Prostate gland (tissue), 2 donors: ENCODE data around the gene DEDD2. TPM values are rescaled to one million over a fixed set of nuclear protein-coding genes. Genes with fewer than 3 reads are reported as not detected.

Experiments used
- DNase-seq: peaks from one replicate; pipeline ENCODE4 v3.0.0-alpha.2; 2019; ENCODE audit warnings: low spot score
- H3K27ac ChIP-seq, 2 donors: fragments of 200-600 bp; sonication (generic); 2 replicates each; pipeline ENCODE4 v1.5.1; 2017 to 2019
- H3K27me3 ChIP-seq: fragments of 200-600 bp; sonication (generic); replicated peaks from 2 replicates; pipeline ENCODE4 v1.5.1; 2019; ENCODE audit not compliant: insufficient read depth
- H3K36me3 ChIP-seq, 2 donors: fragments of 200-600 bp; sonication (generic); 1 replicate in 1 of 2; 2 replicates in 1 of 2; pipeline versions ENCODE4 v1.5.1 to v1.8.1; 2017 to 2019
- H3K4me1 ChIP-seq: fragments of 200-600 bp; sonication (generic); replicated peaks from 2 replicates; pipeline ENCODE4 v1.5.1; 2019
- H3K4me3 ChIP-seq, 2 donors: fragments of 200-600 bp; sonication (generic); 2 replicates each; pipeline ENCODE4 v1.5.1; 2017 to 2019
- H3K9me3 ChIP-seq: fragments of 200-600 bp; sonication (generic); 2 replicates; pipeline ENCODE4 v1.5.1; 2017
- CTCF ChIP-seq, 4 experiments: fragments of 200-600 bp in 2 of 4; fragments of 450-650 bp in 2 of 4; sonication (generic) in 2 of 4; IDR thresholded peaks; 1 replicate in 3 of 4; 2 replicates in 1 of 4; pipeline ENCODE4 v1.5.1; 2016 to 2019; ENCODE audit warnings: antibody characterized with exemption in 4 of 4, mild to moderate bottlenecking in 2 of 4, moderate library complexity in 2 of 4
- POLR2A ChIP-seq: fragments of 450-650 bp; IDR thresholded peaks from one replicate; pipeline ENCODE4 v1.6.1; 2016; ENCODE audit warnings: antibody characterized with exemption, mild to moderate bottlenecking
- POLR2AphosphoS5 ChIP-seq: sonication (generic); formaldehyde crosslinking; IDR thresholded peaks from one replicate; pipeline ENCODE4 v1.6.1; 2017; ENCODE audit warnings: antibody characterized with exemption
- WGBS: methylation state at CpG from one replicate; pipeline ENCODE4 v1.1.5; 2018; 5-methylcytosine and 5-hydroxymethylcytosine counted together
- intact Hi-C: fragments of 100-400 bp; cut with DNase I; formaldehyde crosslinking; loops from one replicate; pipeline ENCODE4 v1.14.2; 2022
- total RNA-seq, 2 donors: library from RNA; depleted of rRNA; stranded (reverse); fragments of >200 nt; gene quantifications; one replicate each; pipeline ENCODE4 v1.1.0, GENCODE V29; 2016

The DEDD2 gene
- total RNA-seq, 2 donors from 2014 or later: 70.3 to 98.1 TPM

- Histone ChIP-seq H3K36me3 (peaks cover 8 to 11% of the 10 kb centered on the region in 2 donors), H3K4me3 (no peak overlapping the region), H3K27me3 (no peaks in the 10 kb centered on the region), H3K9me3 (no peaks in the 10 kb centered on the region), H3K4me1 (no peaks in the 10 kb centered on the region), H3K27ac (no peak overlapping the region)
- intact Hi-C loops: no loop called here
- no peak for TF ChIP-seq POLR2A
- TF ChIP-seq CTCF (IDR thresholded peaks at IDR 0.05): no peak
- TF ChIP-seq POLR2AphosphoS5: no peak
- DNase-seq: no peak
- WGBS: 43% methylated on average over 5 of the region's 5 CpGs
Measured at GRCh38 chr19:42197375-42197817, 20.1 kb downstream of the DEDD2 start.

GRCh38 chr19:42196011-42197001 is 21.2 kb downstream of the DEDD2 start:
- H3K4me1 ChIP-seq: no peaks in the 10 kb centered on the region
- 89% methylated on average over 47 of the region's 47 CpGs for WGBS
- H3K27me3 ChIP-seq: no peaks in the 10 kb centered on the region
- no peak overlapping the region for H3K27ac ChIP-seq
- no peak overlapping the region for H3K4me3 ChIP-seq
- no peak for DNase-seq
- no peaks in the 10 kb centered on the region for H3K9me3 ChIP-seq
- intact Hi-C loops: no loop called here
- H3K36me3 ChIP-seq: peaks cover 3 to 11% of the 10 kb centered on the region in 2 donors
- TF ChIP-seq CTCF (IDR thresholded peaks at IDR 0.05): no peak
- TF ChIP-seq POLR2AphosphoS5: no peak
- no peak for TF ChIP-seq POLR2A

GRCh38 chr19:42193706-42194105 is 23.8 kb downstream of the DEDD2 start:
- Histone ChIP-seq H3K27ac (no peak overlapping the region), H3K36me3 (peaks cover 2 to 4% of the 10 kb centered on the region in 2 donors), H3K4me3 (no peak overlapping the region), H3K4me1 (no peaks in the 10 kb centered on the region), H3K9me3 (no peaks in the 10 kb centered on the region), H3K27me3 (no peaks in the 10 kb centered on the region)
- TF ChIP-seq CTCF (IDR thresholded peaks at IDR 0.05) (no peak), POLR2A (no peak), POLR2AphosphoS5 (no peak)
- WGBS: 69% methylated on average over 3 of the region's 3 CpGs
- no peak for DNase-seq
- intact Hi-C loops: no loop called here

GRCh38 chr19:42193294-42193693 is 24.2 kb downstream of the DEDD2 start:
- TF ChIP-seq POLR2AphosphoS5: no peak
- TF ChIP-seq CTCF (IDR thresholded peaks at IDR 0.05): no peak
- DNase-seq: no peak
- Histone ChIP-seq H3K4me3 (no peak overlapping the region), H3K36me3 (peaks cover 0 to under 1% of the 10 kb centered on the region in 2 donors), H3K9me3 (no peaks in the 10 kb centered on the region), H3K4me1 (no peaks in the 10 kb centered on the region), H3K27ac (no peak overlapping the region), H3K27me3 (no peaks in the 10 kb centered on the region)
- WGBS: 35% methylated on average over 1 of the region's 1 CpG
- intact Hi-C loops: no loop called here

- Histone ChIP-seq H3K36me3 (no peaks in the 10 kb centered on the region), H3K4me1 (no peaks in the 10 kb centered on the region), H3K4me3 (no peak overlapping the region), H3K27me3 (no peaks in the 10 kb centered on the region), H3K9me3 (no peaks in the 10 kb centered on the region), H3K27ac (no peak overlapping the region)
- WGBS: 58% methylated on average over 3 of the region's 3 CpGs
- DNase-seq: no peak
- TF ChIP-seq CTCF (IDR thresholded peaks at IDR 0.05) (no peak), POLR2AphosphoS5 (no peak), POLR2A (no peak)
- intact Hi-C loops: no loop called here
Measured at GRCh38 chr19:42191855-42192254, 25.6 kb downstream of the DEDD2 start.
